Measurements from ENCODE around the gene ERGIC1. TPM values are rescaled to one million over a fixed set of nuclear protein-coding genes. Genes with fewer than 3 reads are reported as not detected.
"Not testable (repeated sequence)": the region's sequence is repeated elsewhere in the genome, so short reads cannot be mapped to it uniquely, and the experiment has no call there.

ERGIC1 gene
- total RNA-seq, 1 donor from 2014 or later, result 184 TPM

DNA sequence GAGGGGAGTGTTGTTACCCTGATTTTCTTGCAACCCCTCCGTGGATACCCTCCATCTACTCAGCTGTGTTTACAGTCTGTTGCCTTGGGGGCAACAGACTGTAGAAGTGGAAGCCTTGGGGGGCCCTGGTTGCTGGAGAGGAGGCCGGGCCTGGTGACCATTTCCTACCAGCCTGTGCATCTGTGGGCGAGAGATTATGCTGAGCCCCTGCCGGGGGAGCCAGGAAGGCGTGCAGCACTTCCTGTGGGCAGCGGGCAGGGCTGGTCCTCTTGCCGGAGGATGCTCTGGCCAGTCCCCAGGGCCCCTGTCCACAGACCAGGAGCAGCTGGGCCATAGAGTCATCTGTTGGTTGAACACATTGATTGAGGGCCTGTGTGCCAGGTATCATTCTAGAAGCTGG, 11.1 kb downstream of the ERGIC1 start:
- H3K4me3 ChIP-seq, result no peak overlapping the region
- no peak for DNase-seq (ENCODE audit: low spot score in 2 of 2)
- H3K27me3 ChIP-seq, result no peaks in the 10 kb centered on the region
- no peak overlapping the region for H3K27ac ChIP-seq
- H3K4me1 ChIP-seq, result peaks cover 1 to 15% of the 10 kb centered on the region in 2 donors
- peaks cover 0 to 19% of the 10 kb centered on the region in 2 donors for H3K36me3 ChIP-seq
- no peaks in the 10 kb centered on the region for H3K9me3 ChIP-seq
- intact Hi-C loops (cut with DNase I), result no loop called here
- no peak for TF ChIP-seq CTCF (IDR thresholded peaks at IDR 0.05)

DNA sequence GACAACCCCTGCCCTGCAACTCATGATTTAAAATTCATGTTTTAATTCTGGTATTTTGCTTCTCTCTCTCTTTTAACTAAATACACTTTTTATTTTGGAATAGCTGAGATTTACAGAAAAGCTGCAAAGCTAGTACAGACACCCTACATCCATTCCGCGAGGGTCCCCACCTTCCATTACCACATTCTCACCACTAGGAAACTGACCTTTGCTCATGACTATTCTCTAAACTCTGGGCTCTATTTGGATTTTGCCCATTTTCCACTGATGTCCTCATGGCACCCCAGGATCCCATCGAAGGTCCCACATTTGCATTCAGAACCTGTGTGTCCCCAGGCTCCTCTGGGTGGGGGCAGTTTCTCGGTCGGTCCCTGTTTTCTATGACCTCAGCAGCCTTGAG, 11.5 kb downstream of the ERGIC1 start:
- no peak for TF ChIP-seq CTCF (IDR thresholded peaks at IDR 0.05)
- H3K9me3 ChIP-seq, result no peaks in the 10 kb centered on the region
- no peak for DNase-seq (ENCODE audit: low spot score in 2 of 2)
- no peak overlapping the region for H3K4me3 ChIP-seq
- H3K27ac ChIP-seq, result no peak overlapping the region
- H3K4me1 ChIP-seq, result peaks cover 0 to 11% of the 10 kb centered on the region in 2 donors
- H3K27me3 ChIP-seq, result no peaks in the 10 kb centered on the region
- peaks cover 0 to 19% of the 10 kb centered on the region in 2 donors for H3K36me3 ChIP-seq
- intact Hi-C loops (cut with DNase I), result no loop called here

DNA sequence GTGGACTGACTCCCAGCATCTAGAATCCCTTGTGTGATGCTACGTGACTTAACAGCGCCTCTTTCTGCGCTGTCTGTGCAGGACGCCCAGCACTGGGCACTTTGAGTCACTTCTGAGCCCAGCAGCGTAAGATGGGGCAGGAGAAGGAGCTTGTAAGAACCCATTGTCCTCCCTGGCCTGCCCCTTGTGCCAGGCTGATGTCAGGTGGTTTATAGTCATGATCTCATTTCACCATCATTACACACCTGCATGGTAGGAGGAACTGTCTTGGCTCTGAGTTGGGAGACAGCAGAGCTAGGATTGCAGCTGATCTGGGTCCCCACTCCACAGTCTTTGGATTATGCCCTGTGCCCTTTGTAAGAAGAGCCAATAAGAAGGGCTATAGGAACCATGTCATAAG, 12.2 kb downstream of the ERGIC1 start:
- Histone ChIP-seq H3K27me3 (no peaks in the 10 kb centered on the region), H3K4me1 (peaks cover 0 to 8% of the 10 kb centered on the region in 2 donors), H3K4me3 (no peak overlapping the region), H3K9me3 (no peaks in the 10 kb centered on the region), H3K36me3 (peaks cover 0 to 14% of the 10 kb centered on the region in 2 donors), H3K27ac (no peak overlapping the region)
- no peak for DNase-seq (ENCODE audit: low spot score in 2 of 2)
- no peak for TF ChIP-seq CTCF (IDR thresholded peaks at IDR 0.05)
- intact Hi-C loops (cut with DNase I), result no loop called here

DNA sequence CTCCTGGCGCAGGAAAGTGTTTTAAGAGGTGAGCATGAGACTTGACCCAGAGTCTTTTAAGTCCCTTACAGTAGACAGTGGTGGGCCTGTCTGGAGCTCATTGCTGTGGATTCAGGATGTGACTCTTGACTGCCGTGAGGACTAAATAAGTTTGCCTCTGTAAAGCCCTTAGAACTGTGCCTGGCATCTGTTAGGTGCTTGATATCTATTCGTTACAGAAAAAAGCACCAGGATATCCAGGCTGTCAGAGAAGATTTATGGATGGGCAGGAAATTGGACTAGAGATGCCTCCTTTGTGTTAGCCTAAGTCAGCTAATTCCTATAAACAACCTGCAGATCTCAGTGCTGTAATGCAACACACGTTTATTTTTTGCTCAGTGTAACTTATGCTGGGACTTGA, 12.6 kb downstream of the ERGIC1 start:
- Histone ChIP-seq H3K4me1 (peaks cover 0 to 8% of the 10 kb centered on the region in 2 donors), H3K4me3 (no peak overlapping the region), H3K36me3 (peaks cover 0 to 11% of the 10 kb centered on the region in 2 donors), H3K27me3 (no peaks in the 10 kb centered on the region), H3K27ac (no peak overlapping the region), H3K9me3 (no peaks in the 10 kb centered on the region)
- no peak for DNase-seq (ENCODE audit: low spot score in 2 of 2)
- TF ChIP-seq CTCF (IDR thresholded peaks at IDR 0.05), result no peak
- intact Hi-C loops (cut with DNase I), result no loop called here

- H3K27me3 ChIP-seq; DNase-seq (ENCODE audit: low spot score in 2 of 2); intact Hi-C loops (cut with DNase I); H3K27ac ChIP-seq; H3K9me3 ChIP-seq; H3K4me3 ChIP-seq: not testable (repeated sequence)
- Histone ChIP-seq H3K36me3 (peaks cover 0 to 11% of the 10 kb centered on the region in 2 donors), H3K4me1 (peaks cover 0 to 16% of the 10 kb centered on the region in 2 donors)
Observed at GRCh38 chr5:172847584-172847983, 13.5 kb downstream of the ERGIC1 start.

- intact Hi-C loops (cut with DNase I), result no loop called here
Observed at GRCh38 chr5:172848419-172848818, 14.4 kb downstream of the ERGIC1 start.

More at GRCh38 chr5:172848419-172848818, 14.4 kb downstream of the ERGIC1 start:
- Histone ChIP-seq H3K4me3 (no peak overlapping the region), H3K27ac (no peak overlapping the region), H3K36me3 (peaks cover 0 to 10% of the 10 kb centered on the region in 2 donors), H3K27me3 (no peaks in the 10 kb centered on the region), H3K4me1 (peaks cover 3 to 24% of the 10 kb centered on the region in 2 donors), H3K9me3 (no peaks in the 10 kb centered on the region)
- no peak for DNase-seq (ENCODE audit: low spot score in 2 of 2)
- no peak for TF ChIP-seq CTCF (IDR thresholded peaks at IDR 0.05)
